Epithelial cell of proximal tubule (primary cell): ENCODE measurements around the gene CLN6. TPM values are rescaled to one million over a fixed set of nuclear protein-coding genes. Genes with fewer than 3 reads are reported as not detected.
"Not testable (repeated sequence)": the region's sequence is repeated elsewhere in the genome, so short reads cannot be mapped to it uniquely, and the experiment has no call there.

Experiments used
- DNase-seq: peaks from one replicate; pipeline ENCODE4 v3.0.0-alpha.2; 2011; ENCODE audit warnings: low read depth
- H3K4me3 ChIP-seq: 2 replicates; pipeline ENCODE4 v1.5.1; 2011; ENCODE audit warnings: low read depth, mild to moderate bottlenecking, low read length
- CTCF ChIP-seq: conservative IDR thresholded peaks from 2 replicates; pipeline ENCODE4 v1.5.1; 2012; ENCODE audit warnings: low read depth, mild to moderate bottlenecking, low read length
- total RNA-seq: library from RNA; depleted of rRNA; stranded (reverse); fragments of >200 nt; gene quantifications from 2 replicates; pipeline ENCODE4 v1.2.3, GENCODE V29; 2015

CLN6 gene
- total RNA-seq, 1 donor from 2014 or later: 14.9 TPM

GRCh38 chr15:68239025-68239424 is 9.5 kb upstream of the CLN6 start:
- TF ChIP-seq CTCF: no peak
- DNase-seq: no peak
- no peak overlapping the region for H3K4me3 ChIP-seq

GRCh38 chr15:68235022-68235421 is 5.5 kb upstream of the CLN6 start:
- no peak for TF ChIP-seq CTCF
- H3K4me3 ChIP-seq: no peak overlapping the region
- DNase-seq: no peak

- not testable (repeated sequence) for DNase-seq, H3K4me3 ChIP-seq
Observed at GRCh38 chr15:68234520-68234919, 5.0 kb upstream of the CLN6 start.

GRCh38 chr15:68234060-68234459 is 4.5 kb upstream of the CLN6 start:
- no peak for DNase-seq

GRCh38 chr15:68232937-68233336 is 3.4 kb upstream of the CLN6 start:
- no peak overlapping the region for H3K4me3 ChIP-seq
- no peak for TF ChIP-seq CTCF
- DNase-seq: no peak

More at GRCh38 chr15:68234060-68234459, 4.5 kb upstream of the CLN6 start:
- H3K4me3 ChIP-seq: no peak overlapping the region
- TF ChIP-seq CTCF: no peak

GRCh38 chr15:68232449-68232848 is 2.9 kb upstream of the CLN6 start:
- no peak overlapping the region for H3K4me3 ChIP-seq
- no peak for DNase-seq
- no peak for TF ChIP-seq CTCF

- TF ChIP-seq CTCF: no peak
- no peak for DNase-seq
- no peak overlapping the region for H3K4me3 ChIP-seq
Observed at GRCh38 chr15:68231102-68231818, 1.7 kb upstream of the CLN6 start.
